ENCODE measurements around the gene POTEI.
"Not testable (repeated sequence)": the region's sequence is repeated elsewhere in the genome, so short reads cannot be mapped to it uniquely, and the experiment has no call there.

DNA sequence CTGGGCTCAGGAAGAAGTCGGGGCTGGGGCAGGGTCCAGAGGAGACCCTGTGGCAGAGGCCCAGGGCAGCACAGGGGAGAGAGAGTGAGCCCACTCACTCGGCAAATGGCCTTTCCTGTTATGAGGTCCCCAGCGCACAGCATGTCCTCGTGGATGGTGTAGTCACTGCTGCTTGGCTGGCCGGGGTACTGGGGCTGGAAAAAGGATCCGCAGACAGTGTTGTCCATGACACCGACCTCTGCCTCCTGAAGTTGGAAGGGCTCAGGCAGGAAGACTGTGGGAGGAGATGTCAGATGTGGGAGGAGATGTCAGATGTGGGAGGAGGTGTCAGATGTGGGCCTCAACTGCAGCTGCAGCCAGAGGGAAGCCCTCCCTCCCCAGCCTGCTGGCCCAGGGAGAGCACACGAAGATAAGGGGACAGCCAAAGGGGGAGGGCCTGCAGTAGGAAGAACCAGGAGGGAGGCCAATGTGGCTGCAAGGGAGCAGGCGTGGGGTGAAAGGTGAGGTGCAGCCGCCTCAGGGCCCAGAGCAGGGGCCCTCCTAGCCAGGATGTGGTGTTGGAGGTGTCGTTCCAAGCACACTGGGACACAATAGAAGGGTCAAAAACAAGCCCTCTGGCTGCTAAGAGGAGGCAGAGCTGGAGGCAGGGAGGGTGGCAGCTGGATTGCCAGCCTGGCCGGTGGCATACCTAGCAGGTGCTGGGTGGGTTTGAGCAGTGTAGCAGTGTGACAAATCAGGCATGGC, 34.8 kb upstream of the POTEI start:
- TF ChIP-seq, protein P1, sequence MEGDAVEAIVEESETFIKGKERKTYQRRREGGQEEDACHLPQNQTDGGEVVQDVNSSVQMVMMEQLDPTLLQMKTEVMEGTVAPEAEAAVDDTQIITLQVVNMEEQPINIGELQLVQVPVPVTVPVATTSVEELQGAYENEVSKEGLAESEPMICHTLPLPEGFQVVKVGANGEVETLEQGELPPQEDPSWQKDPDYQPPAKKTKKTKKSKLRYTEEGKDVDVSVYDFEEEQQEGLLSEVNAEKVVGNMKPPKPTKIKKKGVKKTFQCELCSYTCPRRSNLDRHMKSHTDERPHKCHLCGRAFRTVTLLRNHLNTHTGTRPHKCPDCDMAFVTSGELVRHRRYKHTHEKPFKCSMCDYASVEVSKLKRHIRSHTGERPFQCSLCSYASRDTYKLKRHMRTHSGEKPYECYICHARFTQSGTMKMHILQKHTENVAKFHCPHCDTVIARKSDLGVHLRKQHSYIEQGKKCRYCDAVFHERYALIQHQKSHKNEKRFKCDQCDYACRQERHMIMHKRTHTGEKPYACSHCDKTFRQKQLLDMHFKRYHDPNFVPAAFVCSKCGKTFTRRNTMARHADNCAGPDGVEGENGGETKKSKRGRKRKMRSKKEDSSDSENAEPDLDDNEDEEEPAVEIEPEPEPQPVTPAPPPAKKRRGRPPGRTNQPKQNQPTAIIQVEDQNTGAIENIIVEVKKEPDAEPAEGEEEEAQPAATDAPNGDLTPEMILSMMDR (IDR thresholded peaks at IDR 0.05): not testable (repeated sequence)
- TF ChIP-seq POLR2A, EP300 (IDR thresholded peaks at IDR 0.05): not testable (repeated sequence)
